ENCODE results near the gene LSG1.

Gene LSG1

DNA sequence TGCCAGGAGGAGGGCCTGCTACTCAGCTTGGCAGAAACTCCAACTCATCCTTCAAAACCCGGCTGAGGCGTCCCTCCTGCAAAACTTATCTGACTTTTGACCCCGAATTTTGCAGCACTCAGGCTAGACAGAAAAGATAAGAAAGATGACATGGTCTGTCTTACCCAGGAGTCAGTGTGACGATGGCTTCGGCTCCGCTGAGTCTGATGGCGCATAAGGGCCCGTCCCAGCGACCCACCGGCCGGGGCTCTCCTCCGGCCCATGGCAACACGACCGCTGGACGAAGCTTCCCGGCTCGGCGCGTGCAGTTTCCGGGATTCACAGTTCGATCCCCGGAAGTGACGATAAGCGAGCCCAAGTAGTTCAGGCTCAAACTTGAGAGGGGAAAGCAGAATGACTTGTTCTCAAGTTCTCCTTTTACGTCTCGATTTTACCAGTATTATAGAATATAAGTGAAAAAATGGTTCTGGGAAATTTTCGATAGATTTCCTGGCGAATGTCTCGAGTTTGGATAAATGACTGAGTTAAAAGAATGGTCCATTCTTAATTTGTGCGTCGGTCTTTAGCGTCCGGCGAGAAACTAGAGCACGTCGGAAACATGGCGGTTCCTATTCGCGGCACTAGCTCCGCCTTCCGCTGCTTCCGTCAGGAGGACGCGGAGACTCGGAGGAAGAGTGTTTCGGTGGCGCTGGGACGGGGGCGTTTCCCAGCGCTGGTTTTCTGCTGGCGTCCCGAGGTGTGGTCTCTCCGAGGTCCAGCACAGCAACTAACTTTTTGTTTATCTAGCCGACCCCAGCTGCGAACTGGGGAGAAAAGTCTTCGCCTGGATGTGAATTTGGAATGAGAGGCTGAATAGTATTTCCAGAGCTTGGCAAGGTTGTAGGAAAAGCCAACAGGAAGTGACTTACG, at the start of gene LSG1:
LSG1 (minus strand) TSS at position 292 of the 909 bp plus-strand sequence; CDS start at position 263, 29 bp downstream.
- DNase-seq (ENCODE audit: low read depth), result peak; percentile 87

GRCh38 chr3:194720048-194720447, 48.1 kb upstream of the LSG1 start:
- DNase-seq (ENCODE audit: low read depth), result no peak

DNA sequence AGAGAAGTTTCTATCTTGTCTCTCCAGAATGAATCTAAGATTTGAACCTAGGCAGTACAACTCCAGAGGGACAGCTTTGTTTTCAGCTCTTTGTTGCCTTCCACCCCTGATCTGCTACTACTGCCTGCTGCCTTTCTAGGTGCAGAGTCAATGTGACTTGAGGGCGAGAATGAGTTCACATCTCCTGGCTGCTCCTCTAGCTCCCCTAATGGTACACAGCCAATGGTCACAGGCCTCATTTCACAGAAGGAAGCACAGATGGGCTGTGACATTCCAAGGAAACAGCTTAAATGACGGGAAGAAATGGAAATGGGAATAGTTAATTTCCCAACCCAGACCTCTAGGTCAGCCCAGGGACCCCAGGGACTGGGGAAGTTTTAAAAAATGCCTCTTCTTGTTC, 46.1 kb upstream of the LSG1 start:
- no peak for DNase-seq (ENCODE audit: low read depth)

- no peak for DNase-seq (ENCODE audit: low read depth)
These were observed 43.2 kb upstream of the LSG1 start for GRCh38 chr3:194715022-194715800.

GRCh38 chr3:194714564-194714963, 42.6 kb upstream of the LSG1 start:
- no peak for DNase-seq (ENCODE audit: low read depth)

DNA sequence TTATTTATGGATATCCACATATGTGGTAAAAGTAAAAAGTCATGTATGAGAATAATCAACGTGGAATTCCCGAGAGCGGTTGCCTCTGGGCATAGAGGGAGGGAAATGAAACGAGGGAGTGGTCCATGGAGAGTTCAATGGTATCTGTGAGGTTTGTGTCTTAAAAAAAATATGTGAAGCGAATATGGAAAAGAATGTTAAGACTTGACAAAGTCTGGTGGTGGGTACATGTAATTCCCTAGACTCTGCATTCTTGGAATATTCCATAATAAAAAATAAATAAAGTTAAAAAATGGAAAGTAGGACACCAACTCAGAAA, 42.1 kb upstream of the LSG1 start:
- DNase-seq (ENCODE audit: low read depth), result no peak

DNA sequence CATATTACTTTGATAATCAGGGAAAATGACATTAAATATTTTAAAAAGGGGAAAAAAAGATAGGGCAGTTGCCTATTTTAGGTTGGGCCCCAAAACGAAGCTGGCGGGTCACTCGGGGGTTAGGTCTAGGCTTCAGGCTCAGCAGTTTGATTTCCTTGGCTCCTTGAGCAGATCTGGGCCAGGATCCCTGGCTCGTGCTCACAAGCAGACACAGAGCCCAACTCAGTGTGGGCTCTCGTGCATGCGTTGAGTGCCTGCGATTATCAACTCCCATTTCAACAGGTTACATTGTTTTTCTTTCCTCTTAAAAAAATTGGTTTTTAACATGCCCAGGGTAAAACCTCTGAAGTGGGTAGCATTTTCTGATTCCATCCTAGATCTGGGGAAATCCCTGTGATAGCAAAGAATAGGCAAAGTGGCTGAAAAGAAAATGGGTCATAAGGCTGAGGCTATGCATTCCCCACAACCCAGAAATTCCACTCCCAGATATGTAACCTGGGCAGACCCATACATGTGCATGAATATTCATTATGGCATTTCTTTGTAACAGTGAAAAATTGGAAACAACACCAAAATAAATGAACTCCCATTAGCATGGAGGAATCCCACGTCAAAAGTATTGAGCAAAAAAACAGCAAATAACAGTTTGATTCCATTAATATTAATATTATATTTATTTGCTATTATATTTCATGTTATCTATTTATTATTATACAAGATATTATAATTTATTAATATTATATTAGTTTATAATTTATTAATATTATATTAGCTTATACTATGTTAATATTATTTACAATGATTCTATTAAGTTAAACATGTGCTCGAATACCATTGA, 41.5 kb upstream of the LSG1 start:
- no peak for DNase-seq (ENCODE audit: low read depth)

DNA sequence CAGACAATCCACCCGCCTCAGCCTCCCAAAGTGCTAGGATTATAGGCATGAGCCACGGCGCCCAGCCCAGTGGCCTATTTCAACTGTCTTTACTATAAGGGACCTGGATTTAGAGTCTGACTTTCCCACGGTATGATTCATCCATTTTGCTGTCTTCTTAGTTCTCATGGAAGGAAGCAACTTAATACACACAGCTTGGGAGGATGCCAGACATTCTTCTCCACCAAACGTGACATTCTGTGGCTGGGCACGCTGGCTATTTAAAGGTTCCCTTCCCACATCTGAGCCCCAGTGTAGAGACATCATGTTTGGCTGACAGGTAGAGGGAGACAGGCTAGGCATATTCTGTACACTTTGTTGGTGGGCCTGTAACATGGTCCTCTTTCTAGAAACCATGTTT, 39.9 kb upstream of the LSG1 start:
- DNase-seq (ENCODE audit: low read depth), result no peak

DNA sequence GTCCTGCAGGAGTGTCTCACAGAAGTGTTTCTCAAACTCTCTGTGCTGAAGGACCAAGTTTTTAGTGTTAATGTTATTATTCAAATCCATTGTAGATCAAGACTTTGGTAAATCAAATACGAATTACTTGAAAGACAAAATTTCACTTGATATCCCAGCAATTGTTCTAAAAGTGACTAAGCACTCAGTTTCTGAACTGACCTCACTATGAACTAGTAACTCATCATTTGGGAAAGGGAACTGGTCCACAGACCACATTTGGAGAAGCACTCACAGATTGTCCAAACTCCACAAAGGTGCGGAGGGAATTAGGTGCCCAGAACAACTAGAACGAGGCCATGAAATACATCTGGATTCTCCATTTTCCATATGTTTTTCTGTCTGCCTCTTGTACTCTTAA, 39.3 kb upstream of the LSG1 start:
- no peak for DNase-seq (ENCODE audit: low read depth)

GRCh38 chr3:194707147-194707540, 35.2 kb upstream of the LSG1 start:
- DNase-seq (ENCODE audit: low read depth), result no peak

DNA sequence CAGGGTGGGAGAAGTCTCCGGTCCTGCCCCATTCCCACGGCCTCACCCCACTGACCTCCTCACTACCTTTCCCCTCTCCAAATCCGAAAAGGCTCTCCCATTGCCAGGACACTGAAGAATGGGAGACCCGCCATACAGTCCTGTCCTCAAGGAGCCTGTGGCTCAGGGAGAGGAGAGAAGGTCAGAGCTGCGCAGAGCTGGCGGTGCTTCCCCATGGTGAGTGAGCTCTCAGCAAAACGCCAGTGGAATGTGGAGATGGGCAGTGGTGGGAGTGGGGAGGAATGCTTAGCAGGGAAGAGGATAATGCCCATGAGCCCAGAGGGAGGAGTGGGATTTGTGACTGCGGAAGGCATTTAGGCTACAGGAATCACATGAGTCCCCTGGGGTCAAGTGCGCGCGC, 33.8 kb upstream of the LSG1 start:
- no peak for DNase-seq (ENCODE audit: low read depth)

- no peak for DNase-seq (ENCODE audit: low read depth)
These were observed 33.2 kb upstream of the LSG1 start for GRCh38 chr3:194705227-194705626.

GRCh38 chr3:194702545-194702944, 30.6 kb upstream of the LSG1 start:
- no peak for DNase-seq (ENCODE audit: low read depth)

- DNase-seq (ENCODE audit: low read depth), result no peak
These were observed 24.7 kb upstream of the LSG1 start for GRCh38 chr3:194696702-194697101.

DNA sequence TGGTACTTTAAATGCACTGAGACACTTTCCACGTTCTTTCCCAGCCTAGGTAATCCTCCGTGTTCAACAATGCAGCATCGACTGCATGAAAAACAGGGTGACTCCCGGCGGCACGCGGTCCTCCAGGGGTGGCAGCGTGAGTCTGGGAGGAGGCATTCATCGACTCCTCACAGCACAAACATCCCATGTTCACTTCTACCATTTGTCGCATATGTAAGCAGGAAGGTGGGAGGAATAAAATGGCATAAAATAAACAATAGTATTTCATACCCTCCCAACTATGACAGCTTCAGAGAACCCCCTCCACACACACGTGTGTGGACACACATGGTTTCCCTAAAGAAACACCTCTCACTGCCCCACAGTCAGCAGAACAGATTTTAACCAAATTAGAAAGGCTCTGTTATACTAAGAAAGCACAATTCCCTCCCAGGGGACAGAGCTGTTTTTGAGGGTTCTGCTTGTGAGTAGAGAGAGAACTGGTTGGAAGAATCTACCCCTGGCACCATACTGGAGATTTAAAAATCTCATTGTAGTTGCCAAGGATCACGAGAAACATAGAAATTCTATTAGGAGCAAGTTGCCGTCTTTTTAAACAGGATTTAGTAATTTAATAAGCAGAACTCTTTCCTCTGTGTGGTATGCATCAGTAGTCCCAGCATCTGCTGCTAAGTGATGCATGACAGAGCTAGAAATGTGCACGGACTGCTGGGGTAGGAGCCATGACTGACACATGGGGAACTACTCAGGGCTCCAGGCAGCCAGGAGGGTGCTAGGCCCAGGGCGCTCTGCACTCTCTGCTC, 19.7 kb upstream of the LSG1 start:
- no peak for DNase-seq (ENCODE audit: low read depth)

GRCh38 chr3:194690501-194691372, 18.7 kb upstream of the LSG1 start:
- no peak for DNase-seq (ENCODE audit: low read depth)

GRCh38 chr3:194689493-194689944, 17.5 kb upstream of the LSG1 start:
- no peak for DNase-seq (ENCODE audit: low read depth)

DNA sequence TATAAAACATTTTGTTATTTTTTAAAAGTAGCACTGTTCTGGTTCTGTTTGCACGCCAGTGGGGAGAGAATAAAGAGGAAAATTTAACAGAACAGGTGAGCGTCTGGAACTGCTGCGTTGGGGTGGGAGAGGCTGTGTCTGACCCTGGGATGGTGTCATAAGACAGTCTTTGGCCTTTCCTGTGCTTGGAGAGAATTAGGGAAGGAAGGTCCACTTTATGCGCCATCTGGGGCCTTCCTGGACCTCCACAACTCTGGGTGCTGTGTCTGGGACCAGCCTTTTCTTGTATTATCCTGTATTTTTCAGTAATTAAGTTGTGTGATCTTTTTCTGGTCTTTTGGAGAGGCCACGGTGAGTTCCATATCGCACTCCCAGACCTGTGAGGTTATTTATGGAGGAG, 17.0 kb upstream of the LSG1 start:
- DNase-seq (ENCODE audit: low read depth), result no peak

DNA sequence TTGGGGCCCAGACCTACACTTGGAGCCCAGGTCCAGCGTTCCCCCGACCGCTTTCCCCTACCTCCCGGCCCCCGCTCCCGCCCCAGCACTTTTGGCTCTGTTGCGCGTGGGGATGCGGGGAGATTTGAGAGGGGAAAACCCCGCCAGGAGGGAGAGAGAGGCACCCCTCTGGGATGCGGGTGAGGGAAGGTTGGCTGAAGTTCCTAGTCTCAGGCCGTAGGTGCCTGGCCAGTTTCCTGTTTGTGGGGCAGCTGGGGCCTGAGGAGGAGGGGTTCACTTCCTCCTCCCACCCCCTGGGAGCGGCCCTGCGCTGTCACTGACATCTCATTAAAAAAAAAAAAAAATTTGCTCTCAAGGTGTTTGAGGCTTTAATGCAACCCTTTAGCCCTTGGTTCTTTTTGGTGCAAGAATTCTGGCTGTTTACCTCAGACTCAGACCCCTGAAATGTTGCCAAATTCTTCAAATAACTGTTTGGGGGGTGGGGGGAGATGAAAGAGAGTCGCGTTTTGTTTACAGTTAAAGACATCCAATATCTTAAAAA, 16.3 kb upstream of the LSG1 start:
- no peak for DNase-seq (ENCODE audit: low read depth)

GRCh38 chr3:194687638-194688199, 15.7 kb upstream of the LSG1 start:
- DNase-seq (ENCODE audit: low read depth), result peak; percentile 57
